Trophoblast cell (in vitro differentiated cells and primary cell): ENCODE results near the gene KCTD21.

Source experiments
- DNase-seq, 2 donors: peaks; one replicate each; pipeline ENCODE4 v3.0.0-alpha.2; 2016
- H2AFZ ChIP-seq: 2 replicates; pipeline ENCODE4 v1.6.1; 2013; ENCODE audit warnings: low read length, moderate library complexity, mild to moderate bottlenecking; ENCODE audit not compliant: insufficient read depth, poor library complexity
- H2AK5ac ChIP-seq: 2 replicates; pipeline ENCODE4 v1.6.1; 2013; ENCODE audit warnings: mild to moderate bottlenecking, low read length
- H2BK120ac ChIP-seq: 2 replicates; pipeline ENCODE4 v1.6.1; 2013; ENCODE audit warnings: low read length, mild to moderate bottlenecking, moderate library complexity; ENCODE audit not compliant: insufficient read depth, poor library complexity
- H2BK12ac ChIP-seq: 2 replicates; pipeline ENCODE4 v1.6.1; 2013; ENCODE audit warnings: mild to moderate bottlenecking, low read length, moderate library complexity
- H2BK5ac ChIP-seq: 2 replicates; pipeline ENCODE4 v1.6.1; 2013; ENCODE audit warnings: low read length, low read depth, moderate library complexity, mild to moderate bottlenecking; ENCODE audit not compliant: poor library complexity
- H3K14ac ChIP-seq: 2 replicates; pipeline ENCODE4 v1.6.1; 2013; ENCODE audit warnings: mild to moderate bottlenecking, low read length
- H3K18ac ChIP-seq: 2 replicates; pipeline ENCODE4 v1.6.1; 2013; ENCODE audit warnings: mild to moderate bottlenecking, low read length
- H3K23ac ChIP-seq: 2 replicates; pipeline ENCODE4 v1.6.1; 2013; ENCODE audit warnings: low read length
- H3K27ac ChIP-seq: 2 replicates; pipeline ENCODE4 v1.5.1; 2013; ENCODE audit warnings: low read depth, mild to moderate bottlenecking, inconsistent platforms, low read length, moderate library complexity
- H3K27me3 ChIP-seq: 2 replicates; pipeline ENCODE4 v1.6.1; 2013; ENCODE audit warnings: inconsistent platforms, mild to moderate bottlenecking, low read length, moderate library complexity; ENCODE audit not compliant: insufficient read depth
- H3K36me3 ChIP-seq, 2 experiments: 1 replicate in 1 of 2; 2 replicates in 1 of 2; pipeline ENCODE4 v1.6.1; 2013; ENCODE audit warnings: low read length in 2 of 2, mild to moderate bottlenecking in 2 of 2, moderate library complexity in 1 of 2; ENCODE audit not compliant: insufficient read depth in 2 of 2, control insufficient read depth in 1 of 2
- H3K4ac ChIP-seq: 2 replicates; pipeline ENCODE4 v1.6.1; 2013; ENCODE audit warnings: low read depth, mild to moderate bottlenecking, low read length, moderate library complexity
- H3K4me1 ChIP-seq, 2 experiments: 1 replicate in 1 of 2; 2 replicates in 1 of 2; pipeline ENCODE4 v1.6.1; 2013; ENCODE audit warnings: low read length in 2 of 2, mild to moderate bottlenecking in 2 of 2, moderate library complexity in 1 of 2; ENCODE audit not compliant: insufficient read depth in 2 of 2, control insufficient read depth in 1 of 2
- H3K4me2 ChIP-seq: 2 replicates; pipeline ENCODE4 v1.6.1; 2013; ENCODE audit warnings: inconsistent platforms, mild to moderate bottlenecking, low read length, moderate library complexity
- H3K4me3 ChIP-seq: 2 replicates; pipeline ENCODE4 v1.5.1; 2013; ENCODE audit warnings: mild to moderate bottlenecking, low read depth, low read length, inconsistent platforms
- H3K79me1 ChIP-seq: one replicate; pipeline ENCODE4 v1.6.1; 2013; ENCODE audit warnings: low read length
- H3K79me2 ChIP-seq: 2 replicates; pipeline ENCODE4 v1.6.1; 2013; ENCODE audit warnings: low read length, mild to moderate bottlenecking; ENCODE audit not compliant: control insufficient read depth, insufficient read depth, poor library complexity
- H3K9ac ChIP-seq: 2 replicates; pipeline ENCODE4 v1.6.1; 2013; ENCODE audit warnings: mild to moderate bottlenecking, low read length
- H3K9me3 ChIP-seq: 2 replicates; pipeline ENCODE4 v1.6.1; 2013; ENCODE audit warnings: low read depth, mild to moderate bottlenecking, control low read depth, inconsistent platforms, low read length; ENCODE audit not compliant: insufficient read depth
- H4K12ac ChIP-seq: 2 replicates; pipeline ENCODE4 v1.6.1; 2013; ENCODE audit warnings: low read depth, mild to moderate bottlenecking, low read length, moderate library complexity
- H4K8ac ChIP-seq: 2 replicates; pipeline ENCODE4 v1.6.1; 2013; ENCODE audit warnings: low read depth, mild to moderate bottlenecking, low read length, moderate library complexity
- H4K91ac ChIP-seq: one replicate; pipeline ENCODE4 v1.6.1; 2013; ENCODE audit warnings: low read depth, mild to moderate bottlenecking, low read length, moderate library complexity
- WGBS: extraction: QIAGEN DNeasy Blood & Tissue Kit; methylation state at CpG from one replicate; pipeline ENCODE4 v1.1.7; 2013; ENCODE audit warnings: missing lambda C conversion rate; ENCODE audit not compliant: insufficient read length, insufficient coverage; ENCODE audit errors: extremely low coverage; 5-methylcytosine and 5-hydroxymethylcytosine counted together

The KCTD21 gene

DNA sequence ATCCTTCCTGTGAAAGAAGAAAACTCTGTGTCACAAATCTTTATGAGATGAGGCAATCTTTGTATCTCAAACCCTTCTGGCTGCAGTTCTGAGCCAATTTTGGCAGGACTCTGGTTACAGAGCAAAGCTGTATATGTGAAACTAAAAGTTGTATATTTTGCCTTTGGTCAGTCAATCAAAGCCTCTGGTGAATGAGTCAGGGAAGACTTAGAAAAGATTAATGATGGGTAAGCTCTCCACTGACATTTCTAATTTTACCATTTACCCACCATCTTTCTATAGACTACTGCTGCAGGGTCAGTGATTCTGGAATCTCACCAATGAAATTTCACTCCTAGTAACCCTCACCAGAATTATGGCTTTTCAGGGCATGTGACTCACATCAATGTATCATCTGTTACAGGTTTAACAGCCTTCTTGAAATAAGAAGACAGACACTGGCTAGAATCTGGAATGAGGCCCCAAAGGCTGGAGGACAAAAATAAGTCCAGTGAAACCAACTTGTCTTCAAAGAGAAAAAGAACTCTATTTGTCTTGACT is 43.6 kb upstream of the KCTD21 start:
- Histone ChIP-seq H4K8ac (no peak overlapping the region), H2AFZ (no peak overlapping the region), H3K4ac (no peak overlapping the region), H3K79me2 (no peaks in the 10 kb centered on the region), H3K9ac (no peak overlapping the region), H3K18ac (no peak overlapping the region), H4K12ac (no peak overlapping the region), H3K79me1 (no peaks in the 10 kb centered on the region), H3K27ac (peak overlapping the region; percentile 14), H2BK120ac (no peak overlapping the region), H2BK12ac (no peak overlapping the region), H3K9me3 (no peaks in the 10 kb centered on the region), H3K4me3 (no peak overlapping the region), H4K91ac (no peak overlapping the region), H3K27me3 (no peaks in the 10 kb centered on the region), H3K14ac (no peak overlapping the region), H3K4me2 (no peak overlapping the region), H2AK5ac (no peak overlapping the region), H3K4me1 (peaks cover 3% of the 10 kb centered on the region in 2 experiments), H3K36me3 (peaks cover 6 to 17% of the 10 kb centered on the region in 2 experiments), H2BK5ac (no peak overlapping the region), H3K23ac (no peak overlapping the region)
- no peak for DNase-seq

DNA sequence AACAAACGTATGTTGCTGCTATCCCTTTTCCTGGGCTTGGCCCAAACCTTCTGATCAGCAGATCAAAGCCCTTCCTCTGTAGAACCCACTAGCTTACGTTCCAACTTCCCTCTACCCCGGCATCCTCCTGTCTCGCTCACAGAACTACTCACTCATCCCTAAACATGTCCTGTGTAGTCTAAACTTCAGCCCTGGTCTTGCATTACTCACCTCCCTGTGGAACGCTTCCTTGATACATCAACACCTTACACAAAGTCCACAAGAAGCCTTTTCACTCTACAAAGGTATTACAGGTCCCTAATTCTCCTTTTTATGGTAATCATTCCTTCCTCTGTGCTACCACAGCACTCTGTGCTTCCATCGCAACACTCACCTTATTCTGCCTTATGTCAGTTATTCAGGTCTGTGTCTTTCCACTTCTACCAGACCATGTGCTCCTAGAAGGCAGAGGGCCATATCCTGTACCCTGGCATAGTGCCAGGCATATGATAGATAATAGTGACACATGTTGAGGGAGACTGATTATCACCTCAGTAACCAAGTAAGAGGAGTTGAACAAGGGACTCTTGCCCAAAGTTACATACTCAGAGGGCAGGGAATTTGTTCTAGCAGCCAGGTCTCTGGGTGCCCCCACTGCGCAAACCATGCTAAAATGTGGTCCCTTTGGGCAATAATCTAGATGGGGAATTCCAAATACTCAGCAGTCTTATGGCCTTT is 41.9 kb upstream of the KCTD21 start:
- H3K9me3 ChIP-seq = no peaks in the 10 kb centered on the region
- no peak overlapping the region for H4K91ac ChIP-seq
- no peak overlapping the region for H4K12ac ChIP-seq
- H3K36me3 ChIP-seq = peaks cover 13 to 28% of the 10 kb centered on the region in 2 experiments
- H3K79me2 ChIP-seq = no peaks in the 10 kb centered on the region
- H2AK5ac ChIP-seq = no peak overlapping the region
- no peak overlapping the region for H2BK5ac ChIP-seq
- no peak overlapping the region for H3K23ac ChIP-seq
- no peak overlapping the region for H2AFZ ChIP-seq
- no peak overlapping the region for H3K4ac ChIP-seq
- peaks cover 3% of the 10 kb centered on the region in 2 experiments for H3K4me1 ChIP-seq
- no peak overlapping the region for H4K8ac ChIP-seq
- H2BK120ac ChIP-seq = no peak overlapping the region
- H3K18ac ChIP-seq = no peak overlapping the region
- no peak overlapping the region for H3K9ac ChIP-seq
- no peak overlapping the region for H3K4me2 ChIP-seq
- no peaks in the 10 kb centered on the region for H3K79me1 ChIP-seq
- no peak for DNase-seq
- no peak overlapping the region for H3K27ac ChIP-seq
- H3K27me3 ChIP-seq = no peaks in the 10 kb centered on the region
- H3K4me3 ChIP-seq = no peak overlapping the region
- no CpG with 5 or more reads among the region's 7 CpGs for WGBS
- no peak overlapping the region for H3K14ac ChIP-seq
- peak overlapping the region; percentile 11 for H2BK12ac ChIP-seq

DNA sequence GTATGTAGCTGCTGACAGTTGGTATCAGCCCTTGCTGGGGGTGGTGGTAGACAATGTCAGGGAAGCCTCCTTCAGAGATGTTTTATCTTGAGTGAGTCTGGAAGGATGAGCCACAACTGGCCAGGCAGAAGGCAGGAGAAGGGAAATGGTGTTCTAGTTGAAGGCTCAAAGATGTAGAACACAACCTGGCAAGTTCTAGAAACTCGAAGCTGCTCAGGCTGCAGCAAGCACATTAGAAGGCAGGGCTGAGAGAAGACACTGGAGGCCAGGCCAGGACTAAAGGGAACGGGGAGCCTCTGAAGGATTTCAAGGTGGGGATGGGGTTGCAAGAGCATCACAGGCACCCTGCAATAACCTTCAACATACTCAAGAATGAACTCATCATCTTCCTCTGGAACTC is 40.7 kb upstream of the KCTD21 start:
- Histone ChIP-seq H3K4me3 (no peak overlapping the region), H3K27me3 (no peaks in the 10 kb centered on the region), H2AK5ac (no peak overlapping the region), H3K79me1 (no peaks in the 10 kb centered on the region), H3K14ac (no peak overlapping the region), H2BK5ac (no peak overlapping the region), H2BK12ac (no peak overlapping the region), H3K9me3 (no peaks in the 10 kb centered on the region), H4K91ac (no peak overlapping the region), H2AFZ (no peak overlapping the region), H3K4ac (no peak overlapping the region), H2BK120ac (no peak overlapping the region), H3K27ac (no peak overlapping the region), H3K23ac (no peak overlapping the region), H3K36me3 (peaks cover 21 to 40% of the 10 kb centered on the region in 2 experiments), H3K79me2 (no peaks in the 10 kb centered on the region), H4K8ac (peak overlapping the region; percentile 34), H3K9ac (no peak overlapping the region), H3K4me1 (peaks cover 2 to 3% of the 10 kb centered on the region in 2 experiments), H3K18ac (peak overlapping the region; percentile 26), H3K4me2 (no peak overlapping the region), H4K12ac (no peak overlapping the region)
- DNase-seq = no peak
- no CpG with 5 or more reads among the region's 2 CpGs for WGBS

DNA sequence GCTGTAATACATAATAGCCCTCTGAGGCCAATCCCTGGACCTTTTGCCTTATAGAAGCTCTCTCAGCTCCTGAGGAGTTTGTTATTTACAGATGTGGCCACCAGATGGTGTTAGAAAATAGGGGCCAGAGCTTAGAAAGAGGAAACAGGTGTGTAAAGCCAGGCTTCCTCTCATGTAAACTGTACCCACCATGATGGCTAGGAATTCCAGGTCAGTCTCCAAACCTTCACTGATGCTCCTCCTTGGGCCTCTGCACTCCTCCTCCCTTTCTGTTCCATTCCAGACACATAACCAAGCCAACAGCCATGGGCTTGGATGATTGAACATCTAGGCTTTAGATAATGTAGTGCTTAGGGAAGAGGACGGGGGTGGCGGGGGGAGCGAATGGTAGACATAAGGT is 40.0 kb upstream of the KCTD21 start:
- Histone ChIP-seq H3K27me3 (no peaks in the 10 kb centered on the region), H2BK120ac (no peak overlapping the region), H3K18ac (no peak overlapping the region), H3K79me1 (no peaks in the 10 kb centered on the region), H2AK5ac (no peak overlapping the region), H3K9me3 (no peaks in the 10 kb centered on the region), H3K4ac (no peak overlapping the region), H3K23ac (no peak overlapping the region), H3K36me3 (peaks cover 22 to 45% of the 10 kb centered on the region in 2 experiments), H3K4me3 (no peak overlapping the region), H3K4me2 (no peak overlapping the region), H2BK12ac (peak overlapping the region; percentile 73), H4K12ac (no peak overlapping the region), H4K8ac (no peak overlapping the region), H3K14ac (no peak overlapping the region), H2BK5ac (no peak overlapping the region), H2AFZ (no peak overlapping the region), H3K4me1 (peaks cover 0 to under 1% of the 10 kb centered on the region in 2 experiments), H3K79me2 (no peaks in the 10 kb centered on the region), H4K91ac (no peak overlapping the region), H3K9ac (no peak overlapping the region), H3K27ac (no peak overlapping the region)
- 100% methylated on average over 2 of the region's 3 CpGs for WGBS
- DNase-seq = peak; percentile 30 to 77
